ENCODE measurements around the gene EXOSC5. TPM values are rescaled to one million over a fixed set of nuclear protein-coding genes. Genes with fewer than 3 reads are reported as not detected.

Gene EXOSC5
- total and polyA plus RNA-seq, 4 experiments from 2014 or later, result 18.2 to 58.6 (median 34.7) TPM

DNA sequence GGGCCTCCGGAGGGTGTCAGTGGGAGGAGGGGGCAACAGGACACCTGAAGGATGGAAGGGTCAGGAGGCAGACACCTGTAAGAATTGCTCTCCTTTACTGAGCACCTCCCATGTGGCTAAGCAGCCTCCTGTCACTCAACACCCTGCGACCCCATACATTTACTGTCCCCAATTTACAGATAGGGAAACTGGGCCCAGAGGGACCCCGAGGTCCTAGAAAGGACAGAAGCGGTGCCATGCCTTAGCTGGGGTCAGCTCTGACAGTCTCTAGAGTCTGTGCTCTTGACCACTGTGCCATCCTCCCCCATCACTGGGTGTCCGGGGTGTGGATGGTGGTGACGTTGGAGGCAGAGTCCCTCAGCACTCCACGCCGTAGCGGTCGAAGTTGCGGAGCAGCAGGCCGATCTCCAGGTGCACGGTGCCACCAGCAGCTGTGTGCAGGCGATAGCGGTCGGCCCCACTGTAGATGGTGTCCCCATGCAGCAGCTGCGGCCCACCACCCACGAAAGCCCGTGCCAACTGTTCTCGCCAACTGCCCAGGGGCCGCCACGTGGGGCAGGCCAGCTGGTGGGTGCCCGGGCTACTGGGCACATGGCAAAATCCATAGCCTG, 42.7 kb downstream of the EXOSC5 start:
- Mint-ChIP-seq H3K9me3 (peaks cover 0 to 6% (median 0%) of the 10 kb centered on the region in 8 donors), H3K4me3 (peak overlapping the region; percentile 68 to 90 (median 81)), H3K4me1 (peaks cover 44 to 69% (median 56%) of the 10 kb centered on the region in 4 donors), H3K36me3 (peaks cover 0 to 36% of the 10 kb centered on the region in 2 donors), H3K27me3 (no peaks in the 10 kb centered on the region), H3K27ac (peak overlapping the region; percentile 89 to 99 (median 96))
- H3K27me3 ChIP-seq (ENCODE audit: insufficient read depth, low read length), result no peaks in the 10 kb centered on the region
- DNase-seq, result peak in 1 of 5 donors; percentile 51
- ChIA-PET POLR2A (ENCODE audit: partially characterized antibody) (interaction anchor here (0.9 to 13.8 kb wide), 6 partner anchors 8 to 90 kb away, joined by 3 to 273 read pairs (median 160); partner anchors contain the start of genes B9D2, CCDC97 and HNRNPUL1), CTCF (ENCODE audit: partially characterized antibody) (interaction anchor here (0.6 to 3.4 kb wide), 11 partner anchors 8 to 150 kb away, joined by 3 to 30 read pairs (median 5); partner anchors contain the start of gene B9D2)
- no peak overlapping the region for H3K4me3 ChIP-seq (ENCODE audit: low read length in 2 of 2)
- H3K27ac ChIP-seq (ENCODE audit: low read depth, low read length), result peak overlapping the region; percentile 91
- peaks cover 64% of the 10 kb centered on the region for H3K4me1 ChIP-seq (ENCODE audit: insufficient read depth, low read length)
- no peaks in the 10 kb centered on the region for H3K36me3 ChIP-seq (ENCODE audit: insufficient read depth, low read length)
- no peaks in the 10 kb centered on the region for H3K9me3 ChIP-seq (ENCODE audit: control insufficient read depth in 1 of 2, low read length in 2 of 2)
- intact Hi-C loops (cut with micrococcal nuclease), result loop anchor here (1.0 to 5.0 kb wide), 4 partner anchors 9 to 198 kb away; no protein-coding TSS in a partner anchor

GRCh38 chr19:41353466-41354342, 43.5 kb downstream of the EXOSC5 start, which contains the start of gene TGFB1:
Gene TGFB1, minus strand, starts transcription at chr19:41353922. Its CDS starts 878 bp downstream, at chr19:41353044.
- Histone ChIP-seq H3K9me3 (ENCODE audit: control insufficient read depth in 1 of 2, low read length in 2 of 2) (no peaks in the 10 kb centered on the region), H3K4me1 (ENCODE audit: insufficient read depth, low read length) (peaks cover 68% of the 10 kb centered on the region), H3K27me3 (ENCODE audit: insufficient read depth, low read length) (no peaks in the 10 kb centered on the region), H3K36me3 (ENCODE audit: insufficient read depth, low read length) (no peaks in the 10 kb centered on the region), H3K27ac (ENCODE audit: low read depth, low read length) (peak within 1 kb of the TSS; percentile 91), H3K4me3 (ENCODE audit: low read length in 2 of 2) (peak within 1 kb of the TSS; percentile 68 to 88)
- ChIA-PET POLR2A (ENCODE audit: partially characterized antibody) (interaction anchor here (0.7 to 13.8 kb wide), 18 partner anchors 9 to 576 kb away, joined by 3 to 273 read pairs (median 12); partner anchors contain the start of genes B9D2, CCDC97, DMAC2 and EXOSC5), CTCF (ENCODE audit: partially characterized antibody) (interaction anchor here (1.6 to 3.1 kb wide), 9 partner anchors 7 to 57 kb away, joined by 4 to 48 read pairs (median 12); partner anchors contain the start of gene B9D2)
- DNase-seq, result peak; percentile 93 to 95 (median 94)
- intact Hi-C loops (cut with micrococcal nuclease), result loop anchor here (1.0 to 5.0 kb wide), 5 partner anchors 10 to 199 kb away; partner anchors contain the start of genes BCKDHA and EXOSC5
- Mint-ChIP-seq H3K4me3 (peak within 1 kb of the TSS; percentile 90 to 100 (median 99)), H3K9me3 (peaks cover 0 to 6% (median 0%) of the 10 kb centered on the region in 8 donors), H3K27me3 (no peaks in the 10 kb centered on the region), H3K4me1 (peaks cover 51 to 73% (median 61%) of the 10 kb centered on the region in 4 donors), H3K27ac (peak within 1 kb of the TSS; percentile 89 to 99 (median 98)), H3K36me3 (peaks cover 5 to 41% of the 10 kb centered on the region in 2 donors)

GRCh38 chr19:41352609-41353465, 44.3 kb downstream of the EXOSC5 start:
- peak; percentile 74 to 82 (median 75) for DNase-seq
- H3K27ac Mint-ChIP-seq, result peak overlapping the region; percentile 89 to 99 (median 99)
- Histone ChIP-seq H3K27me3 (ENCODE audit: insufficient read depth, low read length) (no peaks in the 10 kb centered on the region), H3K4me3 (ENCODE audit: low read length in 2 of 2) (peak overlapping the region; percentile 68 to 88), H3K9me3 (ENCODE audit: control insufficient read depth in 1 of 2, low read length in 2 of 2) (no peaks in the 10 kb centered on the region), H3K4me1 (ENCODE audit: insufficient read depth, low read length) (peaks cover 67% of the 10 kb centered on the region), H3K27ac (ENCODE audit: low read depth, low read length) (peak overlapping the region; percentile 91), H3K36me3 (ENCODE audit: insufficient read depth, low read length) (peaks cover 3% of the 10 kb centered on the region)
- peaks cover 10 to 46% of the 10 kb centered on the region in 2 donors for H3K36me3 Mint-ChIP-seq
- H3K27me3 Mint-ChIP-seq, result no peaks in the 10 kb centered on the region
- peaks cover 48 to 71% (median 60%) of the 10 kb centered on the region in 4 donors for H3K4me1 Mint-ChIP-seq
- POLR2A ChIA-PET (ENCODE audit: partially characterized antibody), result interaction anchor here (0.7 to 13.8 kb wide), 30 partner anchors 8 to 747 kb away, joined by 3 to 273 read pairs (median 6); partner anchors contain the start of genes ACTMAP, B9D2, CCDC97 and DMAC2
- CTCF ChIA-PET (ENCODE audit: partially characterized antibody), result interaction anchor here (0.6 to 3.1 kb wide), 16 partner anchors 12 to 150 kb away, joined by 3 to 48 read pairs (median 6); partner anchors contain the start of genes B9D2 and CCDC97
- intact Hi-C loops (cut with micrococcal nuclease), result loop anchor here (1.0 to 5.0 kb wide), 4 partner anchors 13 to 199 kb away; partner anchors contain the start of genes BCKDHA, CCDC97 and EXOSC5
- H3K4me3 Mint-ChIP-seq, result peak overlapping the region; percentile 84 to 100 (median 99)
- H3K9me3 Mint-ChIP-seq, result peaks cover 0 to 6% (median 0%) of the 10 kb centered on the region in 8 donors

GRCh38 chr19:41352279-41352608, 44.9 kb downstream of the EXOSC5 start:
- H3K4me1 Mint-ChIP-seq, result peaks cover 43 to 67% (median 55%) of the 10 kb centered on the region in 4 donors
- ChIA-PET CTCF (ENCODE audit: partially characterized antibody) (interaction anchor here (0.6 to 3.1 kb wide), 18 partner anchors 11 to 150 kb away, joined by 3 to 48 read pairs (median 6); partner anchors contain the start of genes B9D2 and CCDC97), POLR2A (ENCODE audit: partially characterized antibody) (interaction anchor here (0.8 to 13.8 kb wide), 27 partner anchors 8 to 747 kb away, joined by 3 to 273 read pairs (median 10); partner anchors contain the start of genes ACTMAP, B9D2, CCDC97 and DMAC2)
- H3K36me3 Mint-ChIP-seq, result peaks cover 10 to 48% of the 10 kb centered on the region in 2 donors
- peak overlapping the region; percentile 84 to 100 (median 99) for H3K4me3 Mint-ChIP-seq
- H3K27me3 Mint-ChIP-seq, result no peaks in the 10 kb centered on the region
- intact Hi-C loops (cut with micrococcal nuclease), result loop anchor here (1.0 to 5.0 kb wide), 3 partner anchors 12 to 200 kb away; partner anchors contain the start of gene CCDC97
- H3K9me3 Mint-ChIP-seq, result peaks cover 0 to 6% (median 0%) of the 10 kb centered on the region in 8 donors
- H3K9me3 ChIP-seq (ENCODE audit: control insufficient read depth in 1 of 2, low read length in 2 of 2), result no peaks in the 10 kb centered on the region
- H3K27me3 ChIP-seq (ENCODE audit: insufficient read depth, low read length), result no peaks in the 10 kb centered on the region
- peak overlapping the region; percentile 89 to 99 (median 98) for H3K27ac Mint-ChIP-seq
- H3K4me3 ChIP-seq (ENCODE audit: low read length in 2 of 2), result peak overlapping the region; percentile 68 to 88
- H3K36me3 ChIP-seq (ENCODE audit: insufficient read depth, low read length), result peaks cover 6% of the 10 kb centered on the region
- peak overlapping the region; percentile 91 for H3K27ac ChIP-seq (ENCODE audit: low read depth, low read length)
- peaks cover 69% of the 10 kb centered on the region for H3K4me1 ChIP-seq (ENCODE audit: insufficient read depth, low read length)
- DNase-seq, result no peak

- Histone ChIP-seq H3K27ac (ENCODE audit: low read depth, low read length) (peak overlapping the region; percentile 91), H3K36me3 (ENCODE audit: insufficient read depth, low read length) (peaks cover 12% of the 10 kb centered on the region), H3K4me1 (ENCODE audit: insufficient read depth, low read length) (peaks cover 68% of the 10 kb centered on the region), H3K27me3 (ENCODE audit: insufficient read depth, low read length) (no peaks in the 10 kb centered on the region), H3K9me3 (ENCODE audit: control insufficient read depth in 1 of 2, low read length in 2 of 2) (no peaks in the 10 kb centered on the region), H3K4me3 (ENCODE audit: low read length in 2 of 2) (peak overlapping the region; percentile 68 to 88)
- Mint-ChIP-seq H3K27me3 (no peaks in the 10 kb centered on the region), H3K4me3 (peak overlapping the region; percentile 84 to 100 (median 99)), H3K27ac (peak overlapping the region; percentile 89 to 99 (median 98)), H3K4me1 (peaks cover 37 to 63% (median 49%) of the 10 kb centered on the region in 4 donors), H3K9me3 (peaks cover 0 to 6% (median 0%) of the 10 kb centered on the region in 8 donors), H3K36me3 (peaks cover 10 to 48% of the 10 kb centered on the region in 2 donors)
- ChIA-PET CTCF (ENCODE audit: partially characterized antibody) (interaction anchor here (0.5 to 3.1 kb wide), 21 partner anchors 10 to 149 kb away, joined by 3 to 48 read pairs (median 5); partner anchors contain the start of genes B9D2 and CCDC97), POLR2A (ENCODE audit: partially characterized antibody) (interaction anchor here (0.6 to 13.8 kb wide), 29 partner anchors 9 to 746 kb away, joined by 3 to 273 read pairs (median 6); partner anchors contain the start of genes ACTMAP, B9D2, CCDC97 and DMAC2)
- peak; percentile 87 to 95 (median 90) for DNase-seq
- intact Hi-C loops (cut with micrococcal nuclease), result loop anchor here (1.0 to 5.0 kb wide), 6 partner anchors 11 to 201 kb away; partner anchors contain the start of genes B9D2 and CCDC97
Observed at GRCh38 chr19:41351339-41352245, 45.6 kb downstream of the EXOSC5 start.

All from CD4-positive, alpha-beta memory T cell (primary cell).